ENCODE data around the gene SCML2.
"Not testable (repeated sequence)": the region's sequence is repeated elsewhere in the genome, so short reads cannot be mapped to it uniquely, and the experiment has no call there.

Gene SCML2

DNA sequence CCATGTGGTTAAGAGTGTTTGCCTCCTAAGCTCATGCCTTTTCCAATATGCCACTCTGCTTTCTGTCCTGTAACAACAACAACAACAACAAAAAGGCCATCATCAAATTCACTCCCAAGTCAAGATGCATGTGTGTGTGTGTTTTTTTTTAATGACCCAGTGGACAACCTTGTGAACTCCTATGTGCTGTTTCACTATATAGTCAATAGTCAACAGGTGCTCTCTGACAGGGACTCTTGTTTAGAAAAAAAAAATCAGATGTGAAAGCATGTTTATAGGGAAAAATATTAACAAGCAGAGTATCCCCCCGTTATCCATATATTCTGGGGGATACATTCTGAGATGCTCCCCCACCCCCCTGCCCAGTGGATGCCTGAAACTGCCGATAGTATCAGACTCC lies 83.2 kb downstream of the SCML2 start:
- DNase-seq = no peak

DNA sequence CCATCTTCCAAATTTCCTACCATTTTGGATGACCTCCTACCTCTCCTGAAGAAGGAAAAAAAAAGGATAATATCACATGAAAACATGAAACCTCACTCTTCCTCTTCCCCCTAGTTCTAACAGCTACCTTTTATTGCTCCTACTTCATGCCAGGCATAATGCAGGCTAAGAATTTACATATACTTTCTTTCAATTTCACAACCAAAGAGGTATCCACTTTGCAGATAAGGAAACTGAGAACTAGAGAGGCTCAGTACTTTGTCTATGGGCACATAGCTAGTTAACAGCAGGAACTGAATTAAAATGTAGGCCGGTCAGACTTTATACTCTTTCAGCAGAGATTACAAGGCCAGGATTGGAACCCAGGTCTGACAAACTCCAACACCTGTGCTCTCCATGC lies 99.4 kb downstream of the SCML2 start:
- no peak for DNase-seq

DNA sequence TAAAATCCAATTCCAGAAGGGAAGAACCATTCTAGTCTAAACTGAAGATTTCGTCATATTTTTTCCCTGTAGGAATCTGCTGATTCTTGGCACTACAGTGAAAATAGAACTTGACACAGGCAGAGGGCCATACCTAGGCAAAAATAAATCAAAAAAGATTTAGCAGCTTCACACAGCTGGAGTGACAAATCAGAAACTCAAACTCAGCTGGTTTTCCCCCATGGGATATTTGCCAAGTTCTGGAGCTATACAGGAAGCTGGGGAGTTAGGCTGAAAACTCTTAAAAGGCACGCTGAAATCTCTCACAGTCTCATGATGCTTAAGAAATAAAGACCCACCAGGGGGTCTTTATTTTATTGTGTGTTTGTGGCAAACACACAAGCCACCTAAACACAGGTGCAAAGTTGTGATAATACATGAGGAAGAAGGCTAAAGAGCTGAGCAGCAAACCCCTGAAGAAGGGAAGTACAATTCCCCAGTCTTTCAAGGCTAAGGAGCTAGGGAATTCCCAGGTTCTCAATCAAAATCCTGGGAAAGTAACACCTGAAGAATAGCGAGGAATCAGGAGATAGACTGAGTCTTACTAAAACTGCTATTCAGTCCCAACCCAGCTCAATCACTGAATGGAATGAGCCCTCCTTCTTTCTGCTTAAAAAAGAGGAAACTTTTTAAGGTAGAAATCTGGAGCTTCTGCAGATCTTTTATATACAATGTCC lies 101.7 kb downstream of the SCML2 start:
- no peak for DNase-seq

DNA sequence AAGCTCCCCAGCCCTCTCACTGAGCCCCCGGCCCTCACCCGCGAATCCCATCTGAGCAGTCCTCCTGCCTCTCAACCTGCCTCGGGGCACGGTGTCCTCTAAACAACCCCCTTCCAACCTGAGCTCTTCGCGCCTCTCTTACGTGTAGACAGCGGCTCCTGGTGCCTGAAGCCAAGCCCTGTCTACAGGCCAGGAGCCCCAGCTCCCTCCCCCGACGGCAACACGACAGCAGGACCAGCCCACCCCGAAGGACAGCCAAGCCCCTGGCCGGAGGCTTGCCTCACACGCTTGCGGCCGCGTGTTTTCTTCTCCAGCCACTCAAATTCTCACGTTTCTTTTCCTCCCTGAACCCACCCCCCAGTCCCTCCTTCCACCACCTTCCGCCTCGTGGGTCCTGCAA lies 124.8 kb downstream of the SCML2 start:
- DNase-seq = not testable (repeated sequence)

DNA sequence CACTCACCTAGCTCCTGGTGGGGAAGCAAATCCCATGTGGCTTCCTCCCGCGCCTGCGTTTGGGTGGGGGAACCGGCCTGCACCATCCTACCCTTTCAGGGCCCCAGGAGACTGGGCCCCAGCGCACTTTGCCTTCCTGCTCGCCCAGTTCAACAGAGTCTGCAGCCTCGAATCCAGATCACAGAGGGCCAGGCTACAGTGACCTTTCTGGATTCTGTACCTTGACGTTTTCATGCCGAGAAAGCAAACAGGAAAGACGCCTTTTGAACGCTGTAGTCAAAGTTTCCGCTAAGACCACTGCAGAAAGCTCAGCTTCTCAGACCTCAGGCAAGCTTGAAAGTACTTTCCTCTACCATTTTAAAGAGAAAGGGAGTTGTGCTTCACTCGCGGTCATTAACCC lies 126.4 kb downstream of the SCML2 start:
- DNase-seq = no peak

DNA sequence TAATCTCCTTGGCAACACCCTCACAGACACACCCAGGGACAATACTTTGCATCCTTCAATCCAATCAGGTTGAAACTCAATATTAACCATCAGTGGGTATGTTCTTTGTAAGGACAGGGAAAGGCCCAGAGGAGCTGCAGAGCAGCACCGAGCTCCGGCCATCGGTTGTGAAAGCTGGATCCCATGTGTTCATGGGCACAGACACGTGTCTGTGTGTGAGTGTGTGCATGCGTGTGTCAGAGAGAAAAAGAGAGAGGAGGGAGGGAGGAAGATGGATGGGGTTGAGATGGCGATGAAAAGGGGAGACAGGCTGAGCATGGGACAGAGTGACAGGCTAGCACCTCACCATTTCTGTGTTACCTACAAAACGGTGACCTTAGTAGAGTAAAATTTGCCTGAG lies 127.0 kb downstream of the SCML2 start:
- DNase-seq = no peak

DNA sequence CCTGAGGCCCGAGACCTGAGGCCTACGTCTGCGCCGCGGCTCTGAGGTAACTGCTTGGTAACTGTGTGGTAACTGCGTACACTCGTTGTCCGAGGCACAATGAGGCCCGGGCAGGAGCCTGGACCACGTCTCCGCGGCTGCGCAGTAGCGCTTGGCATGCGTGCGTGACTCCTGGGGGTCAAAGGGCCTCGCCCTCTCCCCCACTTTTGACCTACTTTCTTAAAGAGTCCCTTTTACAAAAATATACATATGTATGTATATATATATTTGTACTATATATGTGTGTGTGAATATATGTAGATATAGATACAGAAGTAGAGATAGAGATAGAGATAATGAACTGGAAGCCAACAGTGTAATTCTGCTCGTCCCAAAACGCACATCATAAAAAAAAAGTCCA lies 133.7 kb downstream of the SCML2 start, which contains the start of gene BEND2:
TSS of gene BEND2 (minus strand) at position 101 of the 400 bp plus-strand sequence. CDS start 136 bp downstream, outside the sequence.
- no peak for DNase-seq

DNA sequence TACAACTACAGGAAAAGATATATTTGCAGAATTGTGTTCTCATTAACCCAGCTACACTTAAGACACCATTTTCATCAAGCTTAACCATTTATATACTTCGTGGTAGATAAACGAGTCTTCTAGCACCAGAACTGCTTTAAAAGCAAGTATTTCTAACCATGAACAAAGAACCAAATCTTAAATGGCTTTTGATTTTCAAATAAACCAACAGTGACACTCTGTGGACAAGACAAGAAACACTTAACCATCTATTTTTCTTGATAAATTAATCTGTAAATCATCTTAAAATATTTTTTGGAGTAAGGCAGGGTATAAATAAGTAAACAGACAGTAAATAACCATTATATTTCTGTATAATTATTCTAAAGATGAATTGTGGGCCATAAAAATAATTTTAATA lies 144.0 kb downstream of the SCML2 start:
- no peak for DNase-seq

DNA sequence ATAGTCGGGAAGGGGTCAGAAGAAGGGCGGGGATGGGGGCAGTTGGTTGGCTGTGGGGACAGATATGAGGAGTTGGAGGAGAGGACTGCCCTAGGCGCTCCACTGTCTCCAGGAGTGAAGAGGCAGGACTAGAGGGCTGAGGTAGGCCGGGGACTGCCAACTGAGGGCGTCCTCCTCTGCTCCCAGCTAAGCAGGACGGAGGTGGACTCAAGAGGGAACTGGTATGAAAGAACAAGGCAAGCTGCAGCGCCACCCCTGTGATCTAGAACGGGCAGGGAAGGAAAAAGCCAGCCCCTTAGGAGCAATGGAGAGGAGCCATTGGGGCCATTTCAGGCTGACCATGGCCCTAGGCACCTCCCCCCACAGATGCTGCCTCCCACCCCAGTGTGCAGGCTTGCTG lies 147.8 kb downstream of the SCML2 start:
- no peak for DNase-seq

DNA sequence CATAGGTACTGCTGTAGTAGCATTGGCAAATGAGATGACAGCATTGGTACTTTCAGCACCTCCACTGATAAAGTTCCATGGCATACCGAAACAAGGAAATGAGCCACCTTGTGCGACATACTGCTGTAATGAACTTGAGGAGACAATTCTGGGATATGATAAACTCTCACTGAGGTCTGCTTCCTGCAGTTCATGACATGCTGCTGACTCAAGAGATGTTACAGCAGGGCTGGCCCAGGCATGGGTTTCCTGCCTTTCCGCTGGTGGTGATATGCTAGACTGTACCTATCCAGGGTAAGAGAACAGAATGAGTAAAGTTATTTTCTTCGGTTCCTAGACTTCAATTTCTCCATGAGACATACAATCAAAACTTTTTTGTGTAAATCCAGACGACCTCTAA lies 150.9 kb downstream of the SCML2 start:
- DNase-seq = no peak

DNA sequence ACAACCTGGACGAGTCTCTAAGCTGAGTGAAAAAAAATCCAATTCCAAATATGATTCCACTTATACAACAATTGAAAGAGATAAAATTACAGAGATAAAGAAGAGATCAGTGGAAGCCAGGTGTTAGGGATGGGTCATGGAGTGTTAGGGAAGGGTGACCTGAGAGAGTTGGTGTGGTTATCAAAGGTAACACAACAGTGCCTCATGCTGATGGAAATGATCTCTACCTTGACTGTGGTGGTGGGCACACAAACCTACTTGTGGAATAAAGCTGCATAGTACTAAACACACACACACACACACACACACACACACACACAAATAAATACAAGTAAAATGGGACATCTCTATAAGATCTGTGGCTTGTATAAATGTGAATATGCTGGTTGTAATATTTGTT lies 159.8 kb downstream of the SCML2 start:
- no peak for DNase-seq

Measured in stimulated activated CD4-positive, alpha-beta T cell treated with anti-CD3 and anti-CD28 coated beads, Interleukin-15, amount 100 ng/mL, for 24 hours (primary cell).